Measurements from ENCODE around the gene MLXIP.

DNA sequence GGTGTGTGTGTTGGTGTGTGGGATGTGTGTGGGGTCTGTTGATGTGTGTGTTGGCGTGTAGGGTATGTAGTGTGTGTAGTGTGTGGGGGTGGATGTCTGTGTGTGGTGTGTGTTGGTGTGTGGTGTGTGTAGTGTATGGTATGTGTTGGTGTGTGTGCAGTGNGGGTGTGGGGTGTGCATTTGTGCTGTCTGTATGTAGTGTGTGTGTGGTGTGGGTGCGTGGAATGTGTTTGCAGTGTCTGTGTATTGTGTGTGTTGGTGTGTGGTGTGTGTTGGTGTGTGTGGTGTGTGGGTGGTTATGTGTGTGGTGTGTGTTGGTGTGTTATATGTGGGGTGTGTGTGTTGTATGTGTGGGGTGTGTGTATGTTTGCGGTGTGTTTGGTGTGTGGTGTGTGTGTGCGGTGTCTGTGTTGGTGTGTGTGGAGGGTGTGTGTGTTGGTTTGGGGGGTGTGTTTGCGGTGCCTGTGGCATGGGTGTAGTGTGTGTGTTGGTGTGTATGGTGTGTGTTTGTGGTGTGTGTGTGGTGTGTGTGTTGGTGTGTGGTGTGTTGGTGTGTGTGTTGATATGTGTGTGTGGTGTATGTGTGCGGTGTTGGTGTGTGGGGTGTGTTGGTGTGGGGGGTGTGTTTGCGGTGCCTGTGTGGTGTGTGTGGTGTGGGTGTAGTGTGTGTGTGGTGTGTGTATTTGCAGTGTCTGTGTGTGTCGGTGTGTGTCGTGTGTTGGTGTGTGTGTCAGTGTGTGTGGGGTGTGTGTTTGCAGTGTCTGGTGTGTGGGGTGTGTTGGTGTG is 14.7 kb downstream of the MLXIP start:
- no peak for TF ChIP-seq POLR2A (IDR thresholded peaks at IDR 0.05)
- no peak for TF ChIP-seq POLR2AphosphoS5 (IDR thresholded peaks at IDR 0.05)
- TF ChIP-seq, protein P1, sequence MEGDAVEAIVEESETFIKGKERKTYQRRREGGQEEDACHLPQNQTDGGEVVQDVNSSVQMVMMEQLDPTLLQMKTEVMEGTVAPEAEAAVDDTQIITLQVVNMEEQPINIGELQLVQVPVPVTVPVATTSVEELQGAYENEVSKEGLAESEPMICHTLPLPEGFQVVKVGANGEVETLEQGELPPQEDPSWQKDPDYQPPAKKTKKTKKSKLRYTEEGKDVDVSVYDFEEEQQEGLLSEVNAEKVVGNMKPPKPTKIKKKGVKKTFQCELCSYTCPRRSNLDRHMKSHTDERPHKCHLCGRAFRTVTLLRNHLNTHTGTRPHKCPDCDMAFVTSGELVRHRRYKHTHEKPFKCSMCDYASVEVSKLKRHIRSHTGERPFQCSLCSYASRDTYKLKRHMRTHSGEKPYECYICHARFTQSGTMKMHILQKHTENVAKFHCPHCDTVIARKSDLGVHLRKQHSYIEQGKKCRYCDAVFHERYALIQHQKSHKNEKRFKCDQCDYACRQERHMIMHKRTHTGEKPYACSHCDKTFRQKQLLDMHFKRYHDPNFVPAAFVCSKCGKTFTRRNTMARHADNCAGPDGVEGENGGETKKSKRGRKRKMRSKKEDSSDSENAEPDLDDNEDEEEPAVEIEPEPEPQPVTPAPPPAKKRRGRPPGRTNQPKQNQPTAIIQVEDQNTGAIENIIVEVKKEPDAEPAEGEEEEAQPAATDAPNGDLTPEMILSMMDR (IDR thresholded peaks at IDR 0.05), result no peak
- no peak for TF ChIP-seq EP300 (IDR thresholded peaks at IDR 0.05)
